GM21619 (cell line): ENCODE data around the gene ARHGAP15.

Source experiments
- ATAC-seq: cut with Tn5 transposase; IDR thresholded peaks from one replicate; pipeline ENCODE4 v1.9.1; 2021; ENCODE audit not compliant: unreplicated experiment

Gene ARHGAP15

DNA sequence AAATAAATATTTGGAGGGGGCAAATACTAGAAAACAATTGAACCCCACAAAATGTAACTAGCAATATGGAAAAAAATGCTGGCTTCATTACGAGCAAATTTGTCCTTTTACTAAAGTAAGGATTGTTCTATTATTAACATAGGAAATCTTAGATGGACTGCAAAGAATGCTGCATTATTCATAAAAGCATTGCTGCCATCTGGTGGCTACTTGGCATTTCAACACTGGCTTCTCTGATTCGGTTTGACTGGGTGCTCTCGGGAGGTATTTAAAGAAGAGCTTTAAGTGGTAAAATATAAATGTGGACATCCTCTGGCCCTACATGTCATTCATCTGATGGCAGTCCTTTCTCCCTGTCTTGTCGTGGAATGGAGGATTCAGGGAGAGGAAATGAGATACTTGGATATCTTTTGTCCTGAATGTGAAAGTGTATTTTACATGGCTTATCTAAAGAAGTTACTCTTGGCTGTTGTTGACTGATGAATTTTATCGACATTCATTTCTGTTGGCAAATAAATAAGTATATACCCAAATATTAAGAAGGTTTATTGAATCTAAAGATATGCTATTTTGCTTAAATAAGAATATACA lies 130.2 kb downstream of the ARHGAP15 start:
- peak; percentile 47 for ATAC-seq

DNA sequence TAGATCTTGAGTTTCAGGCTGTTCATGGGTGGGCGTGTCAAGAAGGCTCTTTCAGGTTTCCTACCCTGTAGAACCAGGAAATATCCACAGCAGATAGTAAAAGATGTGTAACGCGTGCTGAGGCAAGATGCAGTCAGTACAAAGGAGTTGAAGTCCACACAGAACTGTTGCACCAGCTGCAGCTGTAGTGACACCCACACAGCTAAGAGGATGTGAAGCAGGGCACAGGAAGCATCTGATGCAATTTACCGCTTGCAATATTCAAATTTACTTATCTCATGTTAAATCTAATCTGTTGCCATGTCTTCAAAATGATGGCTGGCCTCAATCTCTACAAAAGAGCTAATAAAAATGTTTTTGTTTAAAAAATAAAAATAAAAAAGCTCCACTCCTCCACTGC lies 132.8 kb downstream of the ARHGAP15 start:
- ATAC-seq: no peak

DNA sequence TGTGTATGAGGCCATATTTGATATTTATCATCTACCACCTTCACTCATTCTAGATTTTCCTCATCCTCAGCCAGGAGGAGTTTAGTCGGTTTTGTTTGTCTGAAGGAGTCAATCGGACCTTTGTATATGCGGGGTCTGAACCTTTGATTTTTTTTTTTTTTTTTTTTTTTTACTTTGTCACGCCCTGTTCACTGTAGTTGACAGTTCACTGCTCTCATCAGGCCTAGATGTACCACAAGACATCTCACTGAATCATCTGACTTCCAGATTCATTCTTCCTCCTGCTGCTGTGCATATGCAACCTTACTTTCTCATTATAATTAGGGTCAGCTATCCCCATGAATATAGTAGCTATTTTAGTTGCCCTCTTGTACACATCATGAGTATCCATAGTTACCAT lies 133.2 kb downstream of the ARHGAP15 start:
- no peak for ATAC-seq

DNA sequence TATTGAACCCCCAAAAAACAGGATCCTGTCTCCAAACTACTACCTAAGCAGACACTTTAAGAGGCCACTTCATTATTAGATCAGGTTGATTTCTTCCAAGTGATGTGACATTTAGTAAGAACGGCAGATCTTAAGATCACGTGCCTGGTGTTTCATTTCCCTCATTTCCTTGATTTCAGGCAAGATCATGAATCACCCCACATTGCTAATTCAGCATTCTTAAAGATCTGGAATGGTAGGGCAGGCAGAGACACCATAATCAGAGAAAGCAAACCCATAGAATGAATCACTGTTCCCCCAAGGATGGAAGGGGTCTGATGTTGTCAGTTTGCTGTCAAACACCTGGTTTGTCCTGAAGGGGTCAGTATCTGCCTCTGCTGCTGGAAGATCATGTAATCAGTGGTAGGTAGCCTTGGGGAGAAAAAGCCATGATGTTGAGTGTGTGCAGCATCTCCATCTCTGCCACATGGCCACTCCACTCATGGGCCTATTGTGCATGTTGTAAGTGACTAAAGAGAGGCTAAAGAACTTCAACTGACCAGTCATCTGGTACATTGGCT lies 133.9 kb downstream of the ARHGAP15 start:
- no peak for ATAC-seq

DNA sequence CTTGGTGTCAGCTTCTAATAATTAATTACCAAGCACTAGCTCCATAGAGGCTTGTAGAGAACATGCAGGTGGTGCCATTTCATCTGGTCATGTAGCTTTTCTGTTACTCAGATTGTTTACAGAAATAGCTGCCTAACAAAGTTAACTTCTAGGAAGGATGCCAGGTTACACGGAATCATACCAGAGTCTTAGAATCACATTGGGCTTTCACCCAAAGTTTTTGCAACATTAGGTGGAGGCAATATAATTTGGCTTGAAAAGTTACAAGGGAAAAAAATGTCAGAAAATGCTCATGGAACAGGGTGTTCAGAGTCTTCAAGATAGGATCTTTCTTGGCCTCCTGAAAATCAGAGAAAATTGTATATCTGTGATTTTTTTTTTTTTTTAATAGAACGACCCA lies 135.6 kb downstream of the ARHGAP15 start:
- ATAC-seq: no peak

DNA sequence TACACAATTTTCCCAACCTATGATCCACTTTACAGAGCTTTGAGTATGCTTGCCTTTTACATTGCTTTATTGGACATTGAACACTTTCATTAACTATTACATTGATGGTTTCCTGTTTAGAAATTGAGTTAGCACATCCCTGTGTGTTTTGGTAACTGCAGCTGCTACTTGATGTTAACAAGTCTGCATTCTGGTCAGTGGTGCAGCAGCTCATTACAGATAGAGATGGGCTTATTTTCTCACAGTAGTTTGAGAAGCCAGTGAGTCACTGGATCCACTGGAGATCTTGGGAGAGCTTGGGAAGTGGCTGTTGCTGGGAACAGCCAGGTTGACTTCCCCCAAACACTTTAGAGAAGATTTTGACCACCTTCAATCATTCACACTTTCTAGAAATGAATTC lies 150.5 kb downstream of the ARHGAP15 start:
- no peak for ATAC-seq

DNA sequence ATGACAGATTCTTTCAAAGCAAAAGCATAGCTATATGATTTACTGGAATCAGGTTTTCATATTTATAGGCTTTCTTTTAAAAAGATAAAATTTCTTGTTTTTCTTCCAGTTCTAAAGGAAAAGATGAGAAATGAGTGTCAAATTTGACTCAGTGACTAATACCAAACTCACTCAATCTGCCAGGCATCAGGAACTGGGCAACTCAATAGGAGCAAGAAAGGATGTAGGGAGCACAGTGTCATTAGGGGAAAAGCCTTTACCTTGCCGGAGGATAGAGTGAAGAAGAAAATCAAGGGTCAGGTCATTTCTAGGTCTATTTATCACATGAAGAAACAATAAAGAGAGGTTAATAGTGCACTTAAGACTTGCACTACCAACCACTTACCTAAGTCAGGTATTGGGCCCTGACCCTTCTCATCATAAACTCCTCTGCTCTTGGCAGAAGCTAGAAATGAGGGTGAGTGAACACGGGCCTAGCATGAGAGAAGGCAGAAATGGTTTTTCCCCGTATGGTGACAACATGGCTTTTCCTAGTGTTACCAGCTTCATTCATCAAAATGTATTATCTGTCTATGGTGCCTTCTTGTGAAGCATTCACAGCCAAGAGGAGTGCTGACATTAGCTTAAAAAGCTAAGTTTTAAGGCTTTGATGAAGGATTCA lies 151.0 kb downstream of the ARHGAP15 start:
- no peak for ATAC-seq

DNA sequence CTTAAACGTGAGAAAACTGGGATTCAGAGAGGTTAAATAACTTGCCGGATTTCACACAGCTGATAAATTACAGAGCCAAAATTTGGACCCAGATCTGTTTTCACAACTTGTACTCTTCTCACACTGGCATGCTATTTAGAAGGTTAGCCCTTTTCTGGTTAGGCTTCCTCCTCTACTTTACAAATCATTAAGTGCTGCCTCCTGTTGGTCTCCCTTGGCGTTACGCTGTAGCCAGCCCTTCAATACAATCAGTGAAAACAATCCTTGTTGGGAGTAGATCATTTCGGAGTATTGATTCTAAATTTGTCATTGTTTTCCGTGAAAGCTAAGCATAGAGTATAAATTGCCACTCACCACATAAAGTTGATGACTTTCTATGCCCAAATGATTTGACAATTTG lies 153.5 kb downstream of the ARHGAP15 start:
- ATAC-seq: no peak

DNA sequence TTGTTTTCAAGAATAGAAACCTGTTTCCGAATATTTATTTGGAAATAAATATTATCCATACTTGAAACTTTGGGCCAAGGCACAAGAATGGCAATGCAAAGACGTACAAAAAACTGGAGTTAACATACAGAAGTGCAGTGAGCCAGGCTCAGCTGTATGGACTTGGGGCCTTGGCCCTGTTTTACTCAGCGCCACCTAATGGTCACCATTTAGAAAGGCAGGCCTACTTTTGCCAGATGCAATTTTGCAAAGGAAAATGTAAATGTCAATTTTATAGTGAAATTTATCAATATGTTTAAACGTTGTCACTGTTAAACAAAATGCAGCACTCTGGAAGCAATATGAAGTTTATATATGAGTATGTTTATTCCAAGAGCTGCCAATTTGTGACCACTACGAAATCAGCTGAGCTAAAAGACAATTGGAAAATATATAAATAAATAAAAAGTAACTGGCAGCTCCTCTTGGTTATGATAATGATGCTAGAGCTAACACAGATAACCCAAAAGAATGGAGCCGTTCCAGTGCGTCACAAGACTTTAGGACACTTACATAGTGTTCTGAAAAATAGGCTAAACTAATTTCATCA lies 155.0 kb downstream of the ARHGAP15 start:
- ATAC-seq: peak; percentile 63

DNA sequence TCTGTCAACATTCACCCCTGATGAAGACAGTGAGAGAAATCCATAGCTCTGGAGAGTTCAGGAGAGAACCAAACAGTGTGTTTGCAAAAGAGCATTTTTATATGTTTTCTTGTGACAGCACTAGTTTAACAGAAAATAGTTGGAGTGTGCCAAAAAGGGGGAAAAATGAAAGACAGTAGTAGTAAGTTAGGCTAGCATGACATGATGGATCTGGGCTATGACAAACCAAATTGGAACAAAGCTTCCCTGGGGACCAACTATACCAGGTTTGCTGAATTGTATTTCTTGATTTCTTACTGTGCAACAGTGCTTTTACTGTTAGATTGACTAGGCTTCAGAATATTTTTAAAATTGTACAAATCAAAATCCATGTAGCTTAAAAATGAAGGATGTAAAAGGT lies 159.8 kb downstream of the ARHGAP15 start:
- no peak for ATAC-seq

DNA sequence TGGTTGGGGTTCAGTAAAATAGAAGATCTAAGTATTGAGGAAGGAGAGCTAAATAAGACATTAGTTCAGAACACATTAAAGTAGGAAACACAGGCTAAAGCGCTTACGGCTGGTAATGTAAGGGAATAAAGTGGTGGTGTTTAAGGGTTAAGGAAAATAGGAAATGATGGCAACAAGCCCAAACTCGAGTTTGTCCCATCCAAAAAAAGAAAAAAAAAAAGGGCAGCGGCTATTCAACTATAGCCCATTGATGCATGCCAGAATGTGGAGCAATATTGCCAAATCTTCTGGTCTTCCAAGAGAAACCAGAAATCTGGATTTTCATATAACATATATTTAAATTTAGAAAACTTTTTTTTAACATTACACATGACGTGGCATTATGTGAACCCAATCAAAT lies 161.0 kb downstream of the ARHGAP15 start:
- no peak for ATAC-seq

DNA sequence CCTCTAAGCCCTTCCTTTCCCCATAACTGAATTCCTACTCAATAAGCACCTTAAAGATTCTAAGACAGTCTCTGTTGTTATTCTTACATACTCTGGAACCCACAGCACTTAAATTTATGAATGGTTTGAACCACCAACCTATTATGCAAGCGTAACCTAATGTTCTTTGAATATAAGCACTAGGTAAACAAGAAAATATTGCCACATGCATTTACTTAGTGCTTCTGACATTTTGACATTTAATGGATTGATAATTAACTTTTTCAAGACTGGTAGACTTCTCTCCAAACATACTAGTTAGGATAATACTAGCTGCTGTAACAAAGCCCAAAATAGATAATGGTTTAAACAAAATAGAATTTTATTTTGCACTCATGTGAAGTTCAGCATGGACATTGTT lies 164.8 kb downstream of the ARHGAP15 start:
- no peak for ATAC-seq

DNA sequence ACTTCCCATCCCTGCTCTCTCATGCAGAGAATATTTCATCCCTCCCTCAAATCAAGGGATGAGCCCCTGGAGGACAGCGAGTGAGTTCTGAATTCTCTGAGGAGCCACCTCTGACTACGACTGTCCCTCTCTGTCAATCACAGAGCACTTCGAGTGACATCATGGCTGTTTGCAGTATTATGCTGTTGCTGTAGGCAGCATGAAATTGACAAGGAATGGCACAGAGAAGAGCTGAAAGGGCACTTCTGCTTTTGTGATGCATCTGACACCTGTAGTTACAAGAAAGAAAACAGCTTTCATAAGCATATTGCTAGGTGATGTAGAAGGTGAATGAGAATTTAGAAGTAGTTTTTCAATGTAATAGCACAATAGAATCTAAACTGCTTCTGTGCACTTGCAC lies 166.9 kb downstream of the ARHGAP15 start:
- peak; percentile 51 for ATAC-seq

DNA sequence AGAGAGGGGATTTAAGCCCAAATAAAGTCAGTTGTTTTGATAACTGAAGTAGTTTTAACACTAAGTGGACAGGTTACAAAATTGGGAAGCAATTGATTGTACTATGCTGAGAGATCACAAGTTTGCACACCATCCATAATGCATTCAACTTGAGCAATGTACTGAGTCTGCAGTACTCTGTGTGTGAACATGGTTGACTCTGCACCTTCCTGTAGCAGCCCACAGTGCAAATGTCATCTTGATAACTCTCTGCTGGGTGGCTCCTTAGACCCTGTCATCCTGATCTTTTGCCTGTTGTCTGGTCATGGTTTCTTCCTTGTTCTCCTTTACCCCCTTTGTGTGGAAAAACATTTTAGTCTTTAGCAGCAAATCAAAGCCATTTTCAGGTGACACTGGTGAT lies 168.0 kb downstream of the ARHGAP15 start:
- no peak for ATAC-seq

DNA sequence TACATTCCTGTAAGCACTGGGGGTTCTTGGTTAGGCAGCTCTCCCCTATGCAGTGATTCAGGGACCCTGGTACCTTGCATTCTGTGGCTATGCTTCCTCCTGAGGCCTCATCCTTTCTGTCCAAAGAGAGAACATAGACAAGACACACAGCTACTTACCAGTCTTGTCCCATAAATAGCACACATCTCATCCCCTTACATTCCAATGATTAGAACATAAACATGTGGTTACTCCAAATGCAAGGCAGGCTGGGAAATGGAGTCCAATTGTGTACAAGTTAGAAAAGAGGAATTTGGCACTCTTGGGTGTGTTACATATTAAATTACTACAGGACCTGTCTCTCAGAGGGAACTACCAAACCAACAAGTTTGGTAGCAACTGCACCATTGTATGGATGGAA lies 171.3 kb downstream of the ARHGAP15 start:
- no peak for ATAC-seq

DNA sequence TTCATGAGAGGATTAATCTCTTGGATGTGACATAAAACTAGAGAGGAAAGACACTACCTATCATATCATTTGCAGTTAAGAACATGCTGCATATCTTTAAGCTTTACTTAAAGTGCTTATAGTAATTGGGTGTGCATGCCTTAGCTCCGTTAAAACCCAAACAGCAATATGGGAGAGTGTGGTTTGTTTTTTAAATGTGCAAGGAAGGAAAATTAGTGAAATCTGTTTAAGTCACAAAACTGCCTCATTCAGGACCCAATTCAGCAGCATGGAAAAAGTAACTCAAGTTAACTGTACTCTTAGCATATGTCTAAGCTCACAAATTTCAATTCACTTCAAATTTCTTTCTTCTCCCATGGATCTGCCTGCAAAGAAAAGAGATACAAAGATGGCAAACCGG lies 182.2 kb downstream of the ARHGAP15 start:
- ATAC-seq: no peak

DNA sequence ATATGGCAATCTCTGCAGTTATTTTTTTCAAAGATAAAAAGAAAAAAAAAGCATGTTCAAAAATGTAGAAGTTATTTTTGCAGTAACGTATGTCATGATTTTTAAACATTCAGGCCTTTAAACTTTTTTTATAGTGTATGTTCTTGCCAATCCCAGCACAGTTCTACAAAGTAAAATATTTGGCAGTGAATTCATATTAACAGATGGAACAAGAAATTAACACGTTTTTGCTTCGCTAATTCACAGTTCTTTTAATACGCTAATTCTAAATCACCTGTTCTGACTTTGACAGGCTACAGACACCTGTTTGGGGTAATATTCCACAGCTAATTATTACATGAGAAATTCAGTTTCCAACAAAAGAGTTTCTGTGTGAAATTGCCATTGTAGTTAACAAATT lies 183.2 kb downstream of the ARHGAP15 start:
- no peak for ATAC-seq

DNA sequence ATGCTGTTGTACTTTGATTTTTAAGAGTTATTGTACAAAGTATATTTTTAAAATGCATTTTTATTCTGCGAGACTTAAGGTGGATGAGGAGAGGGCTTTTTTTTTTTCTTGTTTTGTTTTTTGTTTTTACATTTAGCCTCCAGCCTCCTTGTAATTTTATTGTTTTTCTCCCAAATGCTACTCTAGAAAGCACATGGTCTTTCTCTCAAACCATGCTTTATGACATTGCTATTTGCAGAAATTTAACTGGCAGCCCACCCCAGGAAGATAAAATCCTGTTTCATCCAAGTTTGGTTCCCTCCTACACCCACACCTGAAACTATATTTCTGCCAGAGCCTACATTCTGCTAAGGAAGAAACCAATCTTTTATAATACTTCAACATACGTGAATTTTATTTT lies 184.6 kb downstream of the ARHGAP15 start:
- ATAC-seq: no peak

DNA sequence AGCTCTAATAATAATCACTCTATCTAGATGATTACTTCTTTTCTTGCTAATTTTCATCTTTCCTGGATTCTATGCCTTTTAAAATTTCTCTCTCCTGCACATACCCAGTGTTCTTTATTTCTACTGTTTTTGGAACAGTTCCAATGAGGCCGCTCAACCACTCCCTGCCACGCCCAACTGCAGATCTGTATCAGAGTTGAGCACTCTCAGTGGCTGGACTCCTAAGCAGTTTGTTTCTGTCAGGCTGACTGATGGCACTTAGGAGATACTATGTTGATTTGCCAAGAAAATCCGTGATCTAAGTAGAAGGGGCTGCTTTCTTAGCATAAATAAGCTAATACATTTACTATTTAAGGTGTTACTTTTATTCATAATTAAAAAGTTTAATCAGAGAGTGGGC lies 192.8 kb downstream of the ARHGAP15 start:
- no peak for ATAC-seq

DNA sequence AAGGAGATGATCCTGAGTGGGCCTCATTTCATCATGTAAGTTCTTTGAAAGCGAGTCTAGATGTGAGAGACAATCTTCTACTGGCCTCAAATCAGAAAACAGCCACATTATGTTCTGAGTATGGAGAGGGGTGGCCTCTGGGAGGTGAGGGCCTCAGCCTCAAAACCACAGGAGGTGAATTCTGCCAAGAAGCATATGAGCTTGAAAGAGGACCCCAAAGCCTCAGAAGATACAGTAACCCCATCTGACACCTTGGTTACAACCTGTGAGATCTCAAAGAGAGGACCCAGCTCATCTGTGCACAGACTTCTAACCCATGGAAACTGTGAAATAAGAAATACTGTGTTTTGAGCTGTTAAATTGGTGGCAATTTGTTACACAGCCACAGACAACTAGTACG lies 200.1 kb downstream of the ARHGAP15 start:
- ATAC-seq: no peak

DNA sequence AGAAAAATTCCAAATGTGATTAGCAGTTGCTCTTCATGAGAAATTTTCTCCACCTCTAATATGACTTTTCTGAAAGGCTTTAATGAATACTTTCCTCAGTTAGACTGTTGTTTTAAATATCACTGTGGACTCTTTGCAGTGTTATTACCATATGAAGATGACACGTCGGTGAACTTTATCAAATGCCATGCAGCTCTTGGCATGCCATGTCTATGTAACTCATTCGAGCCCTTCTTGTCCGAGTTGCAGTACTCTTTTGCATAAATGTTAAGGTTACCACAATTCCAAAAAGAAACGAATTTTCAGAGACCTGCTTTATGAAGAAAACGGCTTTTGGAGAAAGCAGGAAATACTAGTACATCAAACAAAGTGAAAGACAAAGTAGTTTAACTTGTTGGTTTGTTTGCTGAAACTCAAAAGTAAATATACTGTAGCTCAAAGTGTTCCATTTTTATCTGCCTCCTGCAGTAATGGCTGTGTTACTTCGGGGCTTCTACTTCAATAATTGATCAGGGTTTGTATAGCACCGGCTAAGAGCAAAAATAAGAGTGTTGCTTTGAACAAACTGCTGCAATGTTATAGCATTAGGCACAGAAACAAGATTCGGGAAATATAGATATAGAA lies 204.1 kb downstream of the ARHGAP15 start:
- no peak for ATAC-seq

DNA sequence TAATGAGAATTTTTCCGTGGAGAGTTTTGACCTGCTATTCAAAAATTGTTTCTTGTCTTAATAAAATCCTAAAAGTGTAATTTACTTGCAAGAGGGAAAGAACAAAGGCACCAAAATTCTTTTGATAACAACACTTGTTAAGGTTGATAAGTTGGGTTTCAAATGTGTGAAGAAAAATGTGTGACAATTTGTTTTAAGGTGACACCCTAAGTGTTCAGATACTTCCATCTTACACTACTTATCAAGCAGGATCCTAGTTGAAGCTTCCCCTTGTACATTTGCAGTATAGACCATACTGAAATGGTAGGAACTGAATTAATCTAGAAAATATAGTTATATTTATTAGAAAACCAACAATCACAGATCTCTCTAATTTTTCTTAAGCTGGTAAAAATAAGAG lies 204.6 kb downstream of the ARHGAP15 start:
- no peak for ATAC-seq
